NCI-H1930 (cell line): Measurements from ENCODE around the gene GJA3.

Experiments
- DNase-seq, 2 experiments: peaks; one replicate each; lab custom pipeline; 2025; lab: John Stamatoyannopoulos, UW

Gene GJA3

DNA sequence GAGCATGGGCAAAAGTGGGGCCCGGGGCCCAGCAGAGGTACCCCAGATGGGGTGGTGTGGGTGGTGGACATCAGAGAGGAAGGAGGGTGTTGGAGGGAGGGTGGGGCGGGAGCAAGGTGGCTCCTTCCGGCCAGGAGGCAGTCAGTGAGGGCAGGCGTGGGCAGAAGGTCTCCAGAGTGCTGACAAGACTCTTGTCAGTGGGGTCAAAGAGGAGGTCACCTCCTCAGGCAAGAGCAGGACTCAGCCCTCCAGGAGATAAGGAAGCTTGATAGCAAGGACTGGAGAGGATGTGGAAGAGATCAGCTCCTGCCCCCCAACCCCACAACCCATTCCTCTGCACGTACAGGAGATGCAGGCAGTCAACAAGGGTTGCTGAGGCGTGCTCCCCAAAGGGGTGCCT is 9.8 kb downstream of the GJA3 start:
- no peak for DNase-seq

- DNase-seq: no peak
Measured at GRCh38 chr13:20150561-20150960, 10.3 kb downstream of the GJA3 start.

DNA sequence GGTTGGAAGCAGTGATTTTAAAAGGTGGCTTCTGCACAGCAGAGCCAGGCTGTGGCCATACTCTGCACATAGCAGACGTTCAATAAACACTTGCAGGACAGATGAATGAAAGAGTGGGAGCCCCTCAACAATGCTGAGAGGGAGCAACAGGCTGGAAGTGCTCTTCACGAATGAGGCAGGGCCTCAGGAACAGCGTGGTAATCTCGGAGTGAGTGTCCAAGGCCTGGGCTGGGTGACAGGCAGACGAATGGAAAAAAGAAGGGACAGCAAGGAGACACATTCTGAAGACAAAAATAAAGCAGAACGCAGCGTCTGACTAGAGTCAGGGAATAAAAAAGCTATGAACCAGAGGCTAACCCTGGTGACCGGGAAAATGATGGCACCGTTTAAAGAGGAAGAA is 11.1 kb downstream of the GJA3 start:
- DNase-seq: no peak

GRCh38 chr13:20148501-20149183 is 12.2 kb downstream of the GJA3 start:
- DNase-seq: no peak

- no peak for DNase-seq
Measured at GRCh38 chr13:20146381-20146780, 14.5 kb downstream of the GJA3 start.

- no peak for DNase-seq
Measured at GRCh38 chr13:20145521-20145920, 15.3 kb downstream of the GJA3 start.

DNA sequence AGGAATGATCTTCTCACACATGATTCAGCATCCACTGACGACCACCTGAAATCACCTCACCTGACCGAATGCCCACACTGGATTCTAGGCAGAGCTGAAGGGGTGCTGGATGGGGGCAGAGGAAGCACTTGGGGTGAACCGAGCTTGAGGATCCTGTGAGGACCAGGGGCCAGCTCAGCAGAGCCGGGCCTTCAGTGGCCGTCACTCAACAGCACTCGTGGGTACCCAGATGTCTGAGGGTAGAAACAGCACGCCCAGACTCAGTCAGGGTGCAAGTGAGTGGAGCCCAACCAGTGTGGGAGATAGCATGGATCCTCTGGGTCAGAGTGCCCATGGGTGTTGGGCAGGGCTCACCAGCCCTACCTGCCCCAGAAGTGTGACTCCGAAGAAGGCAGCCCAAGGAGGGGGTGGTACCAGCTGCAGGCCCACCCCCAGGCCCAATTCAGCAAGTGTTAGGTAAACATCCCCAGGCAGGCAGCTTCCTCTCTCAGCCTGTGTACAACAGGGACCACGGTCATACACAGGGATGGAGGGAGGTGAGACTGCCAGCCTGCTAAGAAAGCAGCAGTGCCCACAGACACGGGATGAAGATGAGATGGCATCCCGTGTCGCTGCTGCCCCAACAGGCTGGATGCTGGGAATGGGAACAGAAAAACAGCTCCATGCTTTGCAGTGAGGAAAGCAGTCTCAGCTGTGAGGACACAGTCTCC is 16.6 kb downstream of the GJA3 start:
- DNase-seq: no peak

DNA sequence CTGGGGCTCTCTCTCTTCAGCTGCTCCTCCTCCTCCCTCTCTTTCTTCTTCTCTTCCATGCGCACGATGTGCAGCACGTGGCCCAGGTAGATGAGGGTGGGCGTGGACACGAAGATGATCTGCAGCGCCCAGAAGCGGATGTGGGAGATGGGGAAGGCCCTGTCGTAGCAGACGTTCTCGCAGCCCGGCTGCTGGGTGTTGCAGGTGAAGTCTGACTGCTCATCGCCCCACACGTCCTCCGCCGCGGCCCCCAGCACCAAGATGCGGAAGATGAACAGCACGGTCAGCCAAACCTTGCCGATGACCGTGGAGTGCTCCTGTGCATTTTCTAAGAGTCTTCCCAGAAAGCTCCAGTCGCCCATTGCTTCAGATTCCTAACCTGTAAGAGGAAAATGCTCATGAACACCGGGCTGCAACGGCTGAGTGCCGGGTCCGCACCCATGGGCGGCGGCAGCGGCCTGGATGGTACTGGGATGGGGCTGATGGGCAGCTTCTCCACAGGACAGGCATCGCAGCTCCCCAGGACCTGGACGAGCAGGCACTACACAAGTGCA is 17.8 kb downstream of the GJA3 start:
- DNase-seq: no peak

GRCh38 chr13:20142023-20142926 is 18.6 kb downstream of the GJA3 start:
- no peak for DNase-seq

DNA sequence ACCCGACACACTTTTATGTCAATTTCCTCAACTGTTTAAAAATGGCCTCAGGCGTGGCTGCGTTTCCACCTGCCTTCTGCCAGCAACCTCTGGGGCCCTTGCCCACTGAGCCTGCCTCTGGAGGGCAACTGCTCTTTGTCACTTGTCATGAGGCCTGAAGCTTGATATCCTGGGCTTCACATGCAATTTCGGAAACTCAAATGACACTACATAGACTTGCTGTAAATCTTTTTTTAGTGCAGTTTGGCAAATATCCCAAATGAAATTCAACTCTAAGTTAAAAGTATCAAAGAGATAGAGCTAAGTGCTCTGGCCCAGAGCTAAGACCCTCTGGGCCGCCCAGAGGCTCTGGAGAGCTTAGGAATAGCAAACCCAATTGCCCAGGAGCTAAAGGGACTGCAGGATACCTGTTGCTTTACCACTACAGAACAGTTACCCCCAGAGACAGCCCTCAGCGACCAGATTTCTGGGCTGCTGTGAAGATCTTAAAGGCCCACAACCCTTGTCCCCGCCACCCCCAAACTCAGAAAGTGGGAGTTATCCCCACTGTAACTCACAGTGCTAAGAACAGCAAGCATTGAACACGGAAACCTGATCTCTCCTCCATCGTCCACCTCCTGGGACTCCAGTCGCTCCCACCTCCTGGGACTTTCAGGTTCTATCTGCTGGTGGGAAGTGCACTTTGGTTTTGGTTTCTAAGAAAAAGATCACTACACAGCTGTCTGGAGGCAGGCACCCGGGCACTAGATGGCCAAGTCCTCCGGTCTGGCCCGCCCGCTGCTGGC is 19.4 kb downstream of the GJA3 start:
- DNase-seq: no peak

DNA sequence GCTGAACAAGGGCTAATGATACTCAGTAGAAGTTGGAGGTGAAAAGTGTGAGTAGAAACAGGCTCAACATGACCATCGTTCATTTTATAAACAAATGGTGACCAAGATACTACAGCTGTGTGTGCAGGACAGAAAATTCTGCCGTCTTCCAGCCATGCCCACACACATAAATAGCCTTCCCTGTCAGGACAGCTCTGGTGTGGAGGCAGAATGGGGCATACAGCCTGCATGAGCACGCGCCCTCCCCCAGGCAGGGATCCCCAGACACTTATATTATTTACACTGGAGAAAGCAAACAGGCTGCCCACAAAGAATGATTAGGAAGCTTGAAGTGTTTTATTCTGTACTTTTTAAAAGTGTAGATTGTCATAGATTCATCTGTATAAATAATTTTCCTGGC is 20.4 kb downstream of the GJA3 start:
- DNase-seq: no peak

GRCh38 chr13:20137875-20138274 is 23.0 kb downstream of the GJA3 start:
- no peak for DNase-seq

GRCh38 chr13:20136781-20137703 is 23.8 kb downstream of the GJA3 start:
- DNase-seq: peak; percentile 50 to 69

DNA sequence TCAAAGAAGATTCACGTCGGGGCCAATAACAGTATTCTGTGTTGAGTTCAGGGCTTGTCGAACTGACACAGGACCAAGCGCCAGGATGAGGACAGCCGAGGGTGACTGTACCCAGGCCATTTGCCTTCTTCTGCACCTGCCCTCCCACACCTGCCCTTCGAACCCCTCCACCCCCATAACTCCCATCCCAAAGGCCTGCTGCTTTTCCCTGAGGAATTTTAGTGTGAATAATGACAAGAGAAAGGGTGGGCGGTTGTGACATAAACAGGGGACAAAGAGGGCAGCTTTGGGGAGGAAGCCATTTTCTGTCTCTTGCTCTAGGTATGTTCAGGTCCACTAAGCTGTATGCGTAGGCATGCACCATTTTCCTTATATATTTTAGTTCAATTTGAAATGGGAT is 26.1 kb downstream of the GJA3 start:
- DNase-seq: no peak

DNA sequence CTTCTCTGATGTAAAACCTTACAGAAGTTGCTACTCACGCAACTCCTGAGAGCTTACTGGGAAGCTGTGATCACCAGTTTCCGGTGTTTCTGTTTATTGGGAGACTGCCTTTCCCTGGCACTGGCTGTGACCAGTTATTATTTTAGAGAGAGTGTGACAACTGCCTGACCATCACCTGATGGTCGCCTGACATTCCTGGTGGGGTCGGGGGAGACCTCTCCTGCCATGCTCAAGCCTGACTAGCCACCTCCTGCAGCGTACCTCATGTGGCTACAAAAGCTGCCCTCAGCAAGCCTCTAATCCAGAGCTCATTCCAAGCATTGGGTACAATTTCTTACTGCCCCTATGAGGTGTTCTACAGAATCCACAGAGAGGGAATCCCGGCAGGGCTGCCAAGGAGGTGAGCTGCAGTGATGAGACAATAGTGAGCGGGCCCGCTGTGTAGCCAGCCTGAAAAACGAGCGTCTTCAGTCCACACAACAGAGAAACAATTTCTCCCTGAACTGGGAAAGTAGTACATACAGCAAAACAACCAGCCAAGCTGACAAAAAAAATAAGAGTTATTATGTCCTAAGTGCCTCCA is 28.7 kb downstream of the GJA3 start:
- DNase-seq: no peak

- no peak for DNase-seq
Measured at GRCh38 chr13:20131057-20131832, 29.6 kb downstream of the GJA3 start.

DNA sequence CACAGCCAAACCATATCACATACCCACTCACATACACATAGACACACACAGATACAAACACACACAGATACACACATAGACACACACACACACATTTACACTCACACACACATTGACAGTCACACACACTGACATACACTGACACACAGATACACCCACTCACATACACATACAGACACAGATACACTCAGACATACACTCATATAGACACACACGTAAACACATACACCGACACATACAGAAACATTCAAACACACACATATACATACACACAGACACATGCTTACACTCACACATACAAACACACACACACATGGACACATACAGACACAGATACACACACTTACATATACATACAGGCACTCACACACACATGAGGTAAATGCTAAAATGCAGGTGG is 30.2 kb downstream of the GJA3 start:
- no peak for DNase-seq

DNA sequence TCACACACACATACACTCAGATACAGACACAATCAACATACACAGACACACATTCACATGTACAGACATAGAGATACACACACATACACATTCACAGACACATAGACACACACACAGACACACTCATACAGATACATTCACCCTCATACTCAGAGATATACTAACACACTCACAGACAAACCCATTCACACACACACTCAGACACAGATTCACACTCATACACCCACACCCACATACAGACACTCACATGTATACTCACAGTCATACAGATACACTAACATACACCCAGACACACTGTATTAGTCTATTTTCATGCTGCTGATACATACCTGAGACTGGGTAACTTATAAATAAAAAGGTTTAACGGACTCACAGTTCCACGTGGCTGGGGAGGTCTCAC is 30.8 kb downstream of the GJA3 start:
- DNase-seq: no peak

GRCh38 chr13:20129076-20129475 is 31.8 kb downstream of the GJA3 start:
- DNase-seq: no peak
